Jurkat, Clone E6-1 (cell line): ENCODE measurements around the gene KRT82.
"Not testable (repeated sequence)": the region's sequence is repeated elsewhere in the genome, so short reads cannot be mapped to it uniquely, and the experiment has no call there.

Experiments
- DNase-seq: peaks from one replicate; pipeline ENCODE4 v3.0.0-alpha.2; 2011; ENCODE audit warnings: low read depth, low spot score
- H3K4me3 ChIP-seq: 2 replicates; pipeline ENCODE4 v1.5.1; 2011; ENCODE audit warnings: mild to moderate bottlenecking, low read length, control low read depth, moderate library complexity

Gene KRT82

DNA sequence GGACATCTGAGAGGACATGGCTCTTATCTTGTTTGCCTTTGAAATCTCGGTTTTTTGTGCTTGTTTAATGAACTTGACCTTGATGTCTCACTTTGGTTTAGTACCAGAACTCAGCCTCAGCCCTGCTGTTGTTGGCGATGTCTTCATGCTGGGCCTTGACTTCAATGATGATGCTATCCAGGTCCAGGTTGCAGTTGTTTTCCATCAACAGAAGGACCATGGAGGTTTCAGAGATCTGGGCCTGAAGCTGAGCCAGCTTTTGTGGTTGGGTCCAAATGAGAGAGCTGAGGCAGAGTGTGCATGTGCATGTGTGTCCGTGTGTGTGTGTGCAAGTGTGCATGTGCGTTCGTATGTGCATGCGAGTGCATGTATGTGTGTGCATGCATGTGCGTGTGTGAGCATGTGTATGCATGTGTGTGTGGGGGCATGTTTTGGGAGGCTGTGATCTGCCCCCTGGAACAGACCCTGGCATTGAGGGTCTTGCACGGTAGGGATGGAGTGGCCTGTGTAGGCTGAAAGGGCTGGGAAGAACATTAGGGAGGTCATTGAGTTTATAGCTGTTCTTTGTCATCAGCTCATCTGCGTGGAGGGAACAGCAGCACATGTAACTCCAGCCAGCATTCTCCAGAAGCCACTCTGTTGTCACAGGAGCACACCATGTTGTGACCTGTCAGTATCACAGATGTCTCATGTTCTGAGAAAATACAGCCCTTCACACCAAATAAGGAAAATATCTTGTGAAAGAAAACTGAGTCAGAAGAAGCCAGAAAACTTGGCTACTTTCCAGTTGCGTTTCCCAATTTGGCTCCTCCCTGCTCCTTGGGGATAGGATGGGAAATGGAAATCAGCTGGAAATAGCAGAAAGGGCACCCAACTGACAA lies 10.0 kb upstream of the KRT82 start:
- DNase-seq, result no peak
- no peak overlapping the region for H3K4me3 ChIP-seq

DNA sequence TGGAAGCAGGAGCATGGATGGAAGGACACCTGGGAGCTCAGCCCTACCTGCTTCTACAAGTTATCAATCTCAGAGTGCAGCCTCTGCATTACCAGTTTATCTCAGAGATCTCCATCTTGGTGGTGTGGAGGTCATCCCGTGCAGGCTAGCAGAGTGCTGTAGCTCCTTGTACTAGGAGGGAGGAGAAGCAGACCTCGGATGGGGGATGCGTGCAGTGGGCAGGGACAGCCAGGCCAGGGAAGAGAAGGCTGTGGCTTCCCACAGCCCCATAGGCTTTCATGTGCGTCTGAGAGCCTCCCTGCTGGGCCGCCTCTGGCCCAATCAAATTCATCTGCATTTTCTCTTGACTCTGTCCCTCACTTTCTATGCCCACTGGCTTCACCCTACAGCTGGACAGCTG lies 8.8 kb upstream of the KRT82 start:
- no peak for DNase-seq
- H3K4me3 ChIP-seq, result no peak overlapping the region

DNA sequence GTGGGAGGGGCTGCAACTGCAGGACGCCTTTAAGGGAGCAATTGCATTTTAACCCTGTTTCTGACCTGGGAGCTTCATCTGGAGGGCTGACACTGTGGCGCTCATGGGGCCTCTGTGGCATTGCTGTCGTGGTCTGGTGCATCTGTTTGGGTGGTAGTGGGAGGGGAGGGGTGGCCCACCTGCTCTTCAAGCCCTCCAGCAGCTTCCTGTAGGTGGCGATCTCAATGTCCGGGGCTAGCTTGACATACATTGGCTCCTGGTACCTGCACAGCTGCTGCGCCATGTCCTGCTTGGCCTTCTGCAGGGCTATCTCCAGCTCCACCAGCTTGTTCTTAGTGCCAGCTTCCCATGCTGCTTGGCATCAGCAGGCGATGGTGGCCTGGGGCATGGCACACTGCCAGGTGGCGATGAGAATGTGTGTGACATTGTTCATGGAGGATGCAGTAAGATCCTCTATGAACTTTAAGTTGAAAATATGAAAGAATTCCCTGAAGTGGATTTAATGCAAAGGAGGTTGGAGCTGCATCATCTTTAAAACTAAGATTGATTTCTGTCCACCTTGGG lies 7.7 kb upstream of the KRT82 start:
- DNase-seq, result no peak
- no peak overlapping the region for H3K4me3 ChIP-seq

DNA sequence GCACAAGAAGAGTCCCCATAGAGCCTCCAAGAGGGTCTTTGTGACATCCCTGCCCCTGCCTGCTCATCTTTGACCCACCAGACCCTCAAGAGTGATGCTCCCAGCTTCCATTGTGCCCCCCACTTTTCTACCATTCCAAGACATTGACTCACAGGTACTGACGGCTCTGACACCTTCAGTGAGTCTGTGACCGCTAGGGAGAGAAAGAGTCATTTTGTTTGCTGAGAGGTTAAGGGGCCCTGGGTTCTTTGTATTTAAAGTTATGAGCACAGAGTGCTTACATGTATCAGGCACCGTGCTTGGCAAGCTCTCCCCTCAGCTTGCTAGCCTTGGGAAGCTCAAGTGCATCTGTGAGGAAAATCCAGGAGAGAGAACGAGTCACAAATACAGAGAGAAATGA lies 7.1 kb upstream of the KRT82 start:
- DNase-seq, result no peak
- no peak overlapping the region for H3K4me3 ChIP-seq

DNA sequence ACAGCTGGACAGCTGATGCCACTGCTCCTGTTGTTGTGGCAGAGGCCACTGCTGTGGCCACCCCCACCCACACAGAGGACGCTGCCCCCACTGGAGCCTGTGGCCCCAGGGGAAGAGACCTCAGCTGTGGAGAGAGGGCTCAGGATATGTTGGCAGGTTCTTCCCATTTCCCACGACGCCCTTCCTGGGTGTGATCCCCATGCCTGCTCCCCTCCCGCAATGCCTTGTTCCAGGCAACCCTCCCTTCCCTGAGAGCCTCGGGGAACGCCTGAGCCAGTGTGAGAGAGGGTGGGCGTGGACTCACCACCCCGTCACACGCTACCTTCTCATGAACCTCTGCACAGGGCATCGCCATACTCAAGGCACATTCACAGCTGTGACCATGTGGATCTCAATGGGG lies 5.7 kb upstream of the KRT82 start:
- no peak overlapping the region for H3K4me3 ChIP-seq
- no peak for DNase-seq

DNA sequence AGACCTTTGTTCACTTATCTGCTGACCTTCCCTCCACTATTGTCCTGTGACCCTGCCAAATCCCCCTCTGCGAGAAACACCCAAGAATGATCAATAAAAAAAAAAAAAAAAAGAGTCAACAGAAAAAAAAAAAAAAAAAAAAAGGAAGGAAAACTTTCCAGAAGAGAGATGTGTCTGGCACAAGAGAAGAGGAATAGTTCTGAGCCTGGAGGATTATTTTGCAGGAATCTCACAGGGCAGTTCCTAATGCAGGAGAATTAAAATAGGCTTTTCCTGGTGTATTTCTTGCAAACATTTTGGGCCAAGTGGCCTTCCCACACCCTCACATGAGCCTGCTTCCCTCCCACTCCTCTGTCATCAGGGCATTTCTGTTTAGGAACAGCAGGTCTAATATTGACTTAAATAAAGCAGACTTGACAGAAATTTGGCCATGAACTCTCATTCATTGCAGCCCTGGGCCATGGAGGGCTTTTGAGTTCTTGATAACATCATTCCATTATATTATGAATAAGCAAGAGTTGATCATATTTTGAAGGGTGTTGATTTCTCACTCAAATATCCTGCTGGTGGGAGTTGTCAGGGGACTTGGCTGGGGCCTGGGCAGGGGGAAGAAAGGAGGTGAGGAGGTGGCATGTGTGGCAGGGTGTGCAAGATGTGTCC lies 4.6 kb upstream of the KRT82 start:
- not testable (repeated sequence) for H3K4me3 ChIP-seq, DNase-seq

DNA sequence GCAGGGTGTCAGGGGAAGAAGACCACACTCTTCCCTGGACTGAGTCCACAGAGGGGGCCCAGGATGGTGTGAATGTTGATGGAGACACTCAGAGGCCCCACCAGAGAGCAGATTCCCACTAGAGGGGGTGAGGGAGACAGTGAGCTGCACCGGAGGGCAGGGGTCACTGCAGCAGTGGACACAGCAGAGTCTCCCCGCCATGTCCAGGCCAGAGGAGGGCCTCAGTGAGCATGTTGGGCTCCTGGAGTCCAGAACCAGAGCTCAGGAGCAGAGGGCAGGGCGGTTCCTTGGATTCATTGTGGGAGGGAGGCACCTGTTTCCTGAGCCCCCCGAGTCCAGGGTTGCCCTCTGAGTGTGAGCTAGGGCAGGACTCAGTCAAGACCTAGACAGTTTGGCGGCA lies 1.8 kb upstream of the KRT82 start:
- no peak overlapping the region for H3K4me3 ChIP-seq
- DNase-seq, result no peak

DNA sequence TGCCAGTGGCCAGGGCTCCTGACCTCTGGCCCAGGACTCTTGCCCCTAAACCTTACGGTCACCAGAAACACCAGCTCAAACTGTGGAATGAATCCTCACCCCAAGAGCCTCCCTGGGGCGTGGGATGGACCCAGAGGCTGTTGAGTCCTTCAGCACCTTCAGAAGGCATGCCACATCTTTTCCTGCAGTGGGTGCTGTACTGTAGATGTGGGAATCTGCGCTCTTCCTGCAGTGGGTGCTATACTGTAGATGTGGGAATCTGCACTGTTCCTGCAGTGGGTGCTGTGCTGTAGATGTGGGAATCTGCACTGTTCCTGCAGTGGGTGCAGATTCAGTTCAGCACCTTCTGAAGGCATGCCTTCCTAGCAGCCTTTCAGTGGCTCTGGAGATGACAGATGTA lies 1.2 kb downstream of the KRT82 start:
- no peak overlapping the region for H3K4me3 ChIP-seq

DNA sequence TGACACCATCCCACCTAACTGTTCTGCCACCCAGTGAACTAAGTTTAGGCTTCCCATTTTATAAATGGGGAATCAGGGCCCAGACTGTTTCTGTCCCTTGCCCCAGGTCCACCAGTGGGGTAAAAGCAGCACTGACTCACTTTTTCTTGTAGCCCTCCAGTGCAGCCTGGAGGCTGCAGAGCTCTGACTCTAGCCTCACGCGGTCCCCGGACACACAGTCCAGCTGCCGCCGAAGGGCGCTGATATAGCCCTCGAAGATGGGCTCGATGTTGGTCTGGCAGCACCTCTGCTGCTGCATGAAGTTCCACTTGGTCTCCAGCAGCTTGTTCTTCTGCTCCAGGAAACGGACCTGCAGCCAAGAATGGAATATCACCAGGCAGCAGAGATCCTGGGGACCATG lies 2.6 kb downstream of the KRT82 start:
- DNase-seq, result no peak
- no peak overlapping the region for H3K4me3 ChIP-seq

More for the DNA sequence above, 1.2 kb downstream of the KRT82 start:
- DNase-seq, result no peak

DNA sequence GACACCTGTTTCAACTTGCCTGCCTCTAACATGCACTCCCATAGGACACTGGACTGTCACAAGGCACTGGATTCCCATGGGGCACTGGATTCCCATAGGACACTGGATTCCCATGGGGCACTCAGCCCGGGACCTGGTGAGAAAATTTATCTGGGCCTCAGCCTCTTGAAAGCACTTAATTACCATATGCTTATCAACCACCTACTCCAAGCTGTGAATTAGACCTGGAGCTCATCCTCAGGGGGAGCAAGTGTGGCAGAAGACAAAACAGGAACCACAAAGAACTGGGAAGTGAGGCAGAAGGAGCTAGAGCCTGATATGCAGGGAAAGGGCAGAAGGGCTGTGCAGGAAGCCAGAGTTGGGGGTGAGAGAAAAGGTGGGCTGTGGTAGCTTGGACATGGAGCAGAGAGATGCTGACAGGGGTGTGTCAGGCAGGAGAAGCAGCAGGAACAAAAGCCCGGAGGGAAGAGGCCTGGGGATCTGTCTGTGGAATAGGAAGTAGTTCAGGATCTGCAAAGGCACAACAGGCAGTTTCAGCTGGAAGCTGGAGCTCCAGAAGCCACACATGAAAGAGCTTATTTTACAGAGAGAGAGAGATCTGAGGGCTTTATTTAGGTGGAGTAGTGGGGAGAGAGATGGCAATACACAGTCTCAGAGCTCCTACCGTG lies 3.1 kb downstream of the KRT82 start:
- DNase-seq, result no peak
- H3K4me3 ChIP-seq, result no peak overlapping the region

DNA sequence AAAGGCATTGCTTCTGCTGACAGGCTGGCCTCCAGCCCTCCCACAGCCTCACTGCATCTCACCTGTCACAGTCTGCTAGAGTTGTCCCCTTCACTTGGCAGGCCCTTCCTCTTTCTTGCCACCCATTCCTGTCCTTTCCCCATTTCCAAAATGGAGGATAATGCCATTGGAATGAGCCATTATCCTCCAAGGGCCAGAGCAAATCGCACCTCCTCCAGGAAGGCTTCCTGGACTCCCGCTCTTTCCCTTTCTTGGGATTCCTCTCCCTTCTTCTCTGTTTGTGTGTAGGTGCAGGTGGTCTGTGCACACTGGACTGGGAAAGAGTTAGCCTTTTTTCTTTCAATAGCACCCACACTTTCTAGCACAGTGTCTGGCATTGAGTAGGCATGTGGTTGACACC lies 3.8 kb downstream of the KRT82 start:
- H3K4me3 ChIP-seq, result no peak overlapping the region
- DNase-seq, result no peak

DNA sequence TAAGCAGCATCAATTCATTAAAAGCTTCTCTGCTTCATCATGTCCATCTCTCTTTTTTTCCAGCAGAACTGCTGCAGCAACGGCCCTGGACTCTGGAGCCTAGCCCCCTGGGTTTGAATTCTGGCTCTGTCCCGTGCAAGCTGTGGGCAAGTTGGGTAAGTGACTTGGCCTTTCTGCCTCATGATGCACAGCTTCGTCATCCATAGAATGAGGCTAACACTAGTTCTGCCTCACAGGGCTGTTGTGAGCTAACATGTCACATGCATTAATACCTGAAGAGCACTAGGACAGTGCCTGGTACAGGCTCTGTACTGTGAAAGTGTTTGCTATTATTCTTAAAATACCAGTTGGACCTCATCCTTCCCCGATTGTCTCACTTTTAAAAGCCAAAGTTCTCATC lies 4.2 kb downstream of the KRT82 start:
- no peak for DNase-seq
- H3K4me3 ChIP-seq, result no peak overlapping the region

DNA sequence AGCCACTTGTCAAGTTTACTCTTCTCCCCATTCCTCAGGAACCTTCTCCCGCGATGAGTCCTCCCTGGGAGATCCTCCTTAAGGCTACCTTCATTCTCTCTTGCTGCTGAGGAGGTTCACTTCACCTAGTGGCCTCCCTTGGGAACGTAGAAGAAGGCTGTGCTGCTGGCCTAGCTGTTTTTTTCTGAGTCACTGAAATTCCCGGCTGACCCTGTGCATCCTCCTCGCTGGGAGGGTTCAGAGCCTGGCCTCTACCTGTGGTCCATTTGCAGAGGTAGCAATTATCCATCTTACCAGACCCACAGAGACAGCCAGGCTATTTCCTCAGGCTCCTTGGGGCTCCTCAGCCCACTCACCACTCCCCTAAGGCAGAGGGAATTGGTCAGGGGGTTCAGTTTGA lies 4.6 kb downstream of the KRT82 start:
- no peak overlapping the region for H3K4me3 ChIP-seq
- no peak for DNase-seq

DNA sequence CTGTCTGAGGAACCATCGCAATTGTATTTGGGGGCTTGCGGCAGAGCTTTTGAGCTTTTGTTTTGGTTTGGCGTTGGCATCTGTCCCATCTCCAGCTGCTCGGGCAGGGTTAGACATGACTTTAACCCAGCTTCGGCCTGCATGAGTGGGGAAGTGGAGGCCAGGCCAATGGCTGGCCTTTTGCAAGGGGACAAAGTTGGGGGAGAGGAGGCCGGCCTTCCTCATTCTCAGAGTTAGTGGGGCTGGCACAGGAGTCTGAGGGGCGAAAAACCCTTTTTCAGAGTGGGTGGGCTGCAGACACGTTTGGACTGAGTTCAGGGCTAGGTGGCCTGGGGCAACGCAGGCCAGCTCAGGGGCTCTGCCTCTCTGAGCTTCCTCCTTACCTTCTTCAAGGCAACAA lies 5.2 kb downstream of the KRT82 start:
- no peak overlapping the region for H3K4me3 ChIP-seq

DNA sequence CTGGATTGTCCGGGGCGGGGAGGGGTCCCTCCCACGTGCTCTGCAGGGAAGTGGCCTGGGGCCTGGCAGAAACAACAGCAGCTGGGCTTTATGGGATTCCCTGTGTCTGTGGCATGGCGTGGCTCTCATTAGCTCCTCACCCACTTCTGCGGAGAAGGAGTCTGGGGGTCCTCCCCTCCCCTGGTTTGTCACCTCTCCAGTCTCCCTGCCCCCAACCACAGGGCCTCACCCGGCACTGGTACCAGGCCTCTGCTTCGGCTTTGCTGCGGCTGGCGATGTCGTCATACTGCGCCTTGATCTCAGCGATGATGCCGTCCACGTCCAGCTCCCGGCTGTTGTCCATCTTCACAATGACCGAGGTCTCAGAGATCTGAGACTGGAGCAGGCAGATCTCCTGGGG lies 6.4 kb downstream of the KRT82 start:
- H3K4me3 ChIP-seq, result no peak overlapping the region
- no peak for DNase-seq

More for the DNA sequence above, 5.2 kb downstream of the KRT82 start:
- DNase-seq, result no peak

DNA sequence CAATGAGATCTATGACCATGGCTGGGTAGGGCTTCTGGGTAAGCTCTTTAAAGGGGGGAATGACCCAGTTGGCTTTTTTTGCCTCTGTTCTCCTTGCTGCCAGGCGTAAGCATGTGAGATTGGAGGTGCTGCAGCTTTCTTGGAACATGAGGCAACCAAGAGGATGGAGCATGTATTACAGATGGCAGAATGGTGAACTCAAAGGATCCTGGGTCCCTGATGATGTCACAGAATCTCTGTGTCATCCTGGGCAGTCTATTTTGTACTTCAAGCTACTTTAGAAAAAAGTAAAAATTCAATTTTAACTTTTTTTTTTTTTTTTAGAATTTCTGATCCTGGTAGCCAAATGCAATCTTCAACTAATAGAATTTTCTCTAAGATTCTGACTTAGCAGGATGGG lies 8.0 kb downstream of the KRT82 start:
- no peak overlapping the region for H3K4me3 ChIP-seq
- no peak for DNase-seq

DNA sequence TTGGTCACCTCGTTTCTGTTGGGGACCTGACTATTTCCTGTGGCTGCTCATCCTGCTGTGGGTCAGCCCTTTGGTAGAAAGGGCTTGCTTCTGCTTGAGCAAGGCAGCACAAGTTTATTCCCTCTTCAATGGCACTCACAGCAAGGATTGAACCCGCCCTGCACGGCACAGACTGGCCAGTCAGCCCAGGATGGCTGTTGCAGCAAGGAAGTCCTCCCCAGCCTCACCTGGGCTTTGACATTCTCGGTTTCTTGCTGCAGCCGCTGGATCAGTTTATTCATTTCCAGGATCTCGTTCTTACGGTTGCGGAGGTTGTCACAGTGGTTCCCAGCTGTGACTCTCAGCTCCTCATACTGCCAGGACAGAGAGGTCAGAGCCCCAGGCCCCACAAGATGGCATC lies 9.5 kb downstream of the KRT82 start:
- DNase-seq, result no peak
- no peak overlapping the region for H3K4me3 ChIP-seq

DNA sequence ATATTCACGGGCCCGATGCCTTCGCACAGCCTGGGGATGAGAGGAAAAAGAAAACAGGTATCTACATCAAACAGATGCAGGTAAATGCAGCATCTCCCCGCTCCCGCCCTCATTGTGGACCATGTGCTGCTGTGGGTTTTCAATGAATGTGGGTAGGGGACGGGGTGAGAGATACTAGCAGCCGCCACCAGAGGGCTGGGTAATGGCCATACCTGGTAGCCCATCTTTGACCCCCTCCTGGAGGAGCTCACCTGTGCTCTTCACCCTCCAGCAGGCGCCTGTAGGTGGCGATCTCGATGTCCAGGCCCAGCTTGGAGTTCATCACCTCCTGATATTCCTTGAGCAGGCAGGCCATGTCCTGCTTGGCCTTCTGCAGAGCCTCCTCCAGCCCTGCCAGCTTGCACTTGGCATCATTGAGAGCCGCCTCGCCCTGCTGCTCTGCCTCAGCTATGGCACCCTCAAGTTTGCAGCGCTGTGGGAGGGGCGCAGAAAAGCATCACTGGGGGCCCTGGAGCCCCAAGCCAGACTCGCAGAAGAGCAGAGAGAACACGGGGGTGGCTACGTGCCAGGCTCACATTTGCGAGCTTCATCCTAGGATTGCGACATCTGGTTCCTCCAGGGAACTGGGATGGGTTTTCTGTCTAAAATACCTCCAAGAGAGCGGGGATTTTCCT lies 10.2 kb downstream of the KRT82 start:
- H3K4me3 ChIP-seq, result no peak overlapping the region
- DNase-seq, result no peak

DNA sequence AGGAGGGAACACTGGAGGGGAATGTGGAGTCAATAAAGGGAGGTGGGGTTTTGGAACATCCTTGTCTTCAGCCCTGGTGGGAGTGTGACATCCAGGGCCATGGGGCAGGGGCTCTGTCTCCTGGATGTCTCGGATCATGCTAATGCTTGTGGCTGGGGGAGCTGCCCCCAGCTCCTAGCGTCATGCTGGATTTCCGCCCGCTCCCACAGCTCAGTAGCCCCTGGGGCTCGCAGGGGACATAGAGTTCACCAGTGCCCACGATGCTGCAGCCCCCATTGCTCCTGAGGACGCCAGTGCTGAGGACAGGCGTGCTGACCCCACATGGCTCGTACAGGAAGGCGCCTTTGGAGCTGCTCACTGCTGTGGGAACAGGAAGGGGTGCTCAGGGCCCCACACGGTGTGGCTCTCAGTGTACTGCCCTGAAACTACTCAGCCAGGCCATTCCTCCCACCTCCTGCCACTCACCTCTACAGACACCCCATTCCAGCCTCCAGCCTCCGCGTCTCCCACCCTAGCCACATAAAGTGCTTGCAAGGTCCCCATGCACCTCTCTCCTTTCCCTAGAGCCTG lies 11.2 kb downstream of the KRT82 start:
- DNase-seq, result no peak
- no peak overlapping the region for H3K4me3 ChIP-seq
